Suprapubic skin (tissue), 3 donors: ENCODE measurements around the gene IQGAP2.
"Not testable (repeated sequence)": the region's sequence is repeated elsewhere in the genome, so short reads cannot be mapped to it uniquely, and the experiment has no call there.

ENCODE experiments used
- POLR2AphosphoS5 ChIP-seq, 3 donors: sonication (generic); formaldehyde crosslinking; IDR thresholded peaks; one replicate each; pipeline ENCODE4 v1.6.1; 2017; ENCODE audit warnings: antibody characterized with exemption in 3 of 3
- TF ChIP-seq, protein P1 (sequence below), 2 donors: fragments of 200-600 bp in 1 of 2; fragments of 450-650 bp in 1 of 2; sonication (generic) in 1 of 2; IDR thresholded peaks; one replicate each; pipeline ENCODE4 v1.5.1; 2016 to 2019; ENCODE audit warnings: antibody characterized with exemption in 2 of 2, mild to moderate bottlenecking in 1 of 2, moderate library complexity in 1 of 2

DNA sequence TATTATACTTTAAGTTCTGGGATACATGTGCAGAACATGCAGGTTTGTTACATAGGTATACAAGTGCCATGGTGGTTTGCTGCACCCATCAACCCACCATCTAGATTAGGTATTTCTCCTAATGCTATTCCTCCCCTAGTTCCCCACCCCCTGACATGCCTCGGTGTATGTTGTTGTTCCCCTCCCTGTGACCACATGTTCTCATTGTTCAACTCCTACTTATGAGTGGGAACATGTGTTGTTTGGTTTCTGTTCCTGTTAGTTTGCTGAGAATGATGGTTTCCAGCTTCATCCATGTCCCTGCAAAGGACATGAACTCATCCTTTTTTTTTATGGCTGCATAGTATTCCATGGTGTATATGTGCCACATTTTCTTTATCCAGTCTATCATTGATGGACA, 200.9 kb downstream of the IQGAP2 start:
- TF ChIP-seq, protein P1, sequence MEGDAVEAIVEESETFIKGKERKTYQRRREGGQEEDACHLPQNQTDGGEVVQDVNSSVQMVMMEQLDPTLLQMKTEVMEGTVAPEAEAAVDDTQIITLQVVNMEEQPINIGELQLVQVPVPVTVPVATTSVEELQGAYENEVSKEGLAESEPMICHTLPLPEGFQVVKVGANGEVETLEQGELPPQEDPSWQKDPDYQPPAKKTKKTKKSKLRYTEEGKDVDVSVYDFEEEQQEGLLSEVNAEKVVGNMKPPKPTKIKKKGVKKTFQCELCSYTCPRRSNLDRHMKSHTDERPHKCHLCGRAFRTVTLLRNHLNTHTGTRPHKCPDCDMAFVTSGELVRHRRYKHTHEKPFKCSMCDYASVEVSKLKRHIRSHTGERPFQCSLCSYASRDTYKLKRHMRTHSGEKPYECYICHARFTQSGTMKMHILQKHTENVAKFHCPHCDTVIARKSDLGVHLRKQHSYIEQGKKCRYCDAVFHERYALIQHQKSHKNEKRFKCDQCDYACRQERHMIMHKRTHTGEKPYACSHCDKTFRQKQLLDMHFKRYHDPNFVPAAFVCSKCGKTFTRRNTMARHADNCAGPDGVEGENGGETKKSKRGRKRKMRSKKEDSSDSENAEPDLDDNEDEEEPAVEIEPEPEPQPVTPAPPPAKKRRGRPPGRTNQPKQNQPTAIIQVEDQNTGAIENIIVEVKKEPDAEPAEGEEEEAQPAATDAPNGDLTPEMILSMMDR (IDR thresholded peaks at IDR 0.05), result not testable (repeated sequence)
- TF ChIP-seq POLR2AphosphoS5 (IDR thresholded peaks at IDR 0.05), result not testable (repeated sequence)
